IMR-90 (cell line): ENCODE data around the gene GTF2H1. TPM values are rescaled to one million over a fixed set of nuclear protein-coding genes. Genes with fewer than 3 reads are reported as not detected.

Experiments used
- ATAC-seq: fragments of 200-7000 bp; cut with Tn5 transposase; 2 replicates; pipeline ENCODE4 v1.9.1; 2020; ENCODE audit warnings: low read depth, mild to moderate bottlenecking, moderate library complexity
- BruUV-seq: library from RNA; stranded (reverse); fragments of 400-500 nt; replicated peaks from 2 replicates; lab custom pipeline; 2021; lab: Mats Ljungman, UMichigan
- CTCF ChIA-PET: fragments of 300-600 bp; formaldehyde crosslinking; extraction: SDS; loops from one replicate; lab custom pipeline; 2021; ENCODE audit warnings: antibody characterized with exemption; lab: Yijun Ruan, JAX
- POLR2A ChIA-PET: fragments of 300-600 bp; sonication (Branson Sonifier 250); formaldehyde crosslinking; loops from one replicate; lab custom pipeline; 2022; ENCODE audit warnings: antibody characterized with exemption; ENCODE audit not compliant: unreplicated experiment; lab: Charles Lee
- DNase-seq: peaks from one replicate; pipeline ENCODE4 v3.0.0; 2013
- H2AFZ ChIP-seq: replicated peaks from 2 replicates; pipeline ENCODE3; 2013; ENCODE audit warnings: low read length, mild to moderate bottlenecking; ENCODE audit not compliant: poor library complexity
- H2AK5ac ChIP-seq: 2 replicates; pipeline ENCODE4 v1.6.1; 2013; ENCODE audit warnings: low read depth, low read length, inconsistent platforms
- H2AK9ac ChIP-seq: replicated peaks from 2 replicates; pipeline ENCODE3; 2013; ENCODE audit warnings: mild to moderate bottlenecking, low read depth, low read length, moderate library complexity; ENCODE audit not compliant: poor library complexity
- H2BK120ac ChIP-seq: 2 replicates; pipeline ENCODE4 v1.6.1; 2013; ENCODE audit warnings: low read depth, low read length, inconsistent platforms
- H2BK15ac ChIP-seq: 3 replicates; pipeline ENCODE4 v1.6.1; 2013; ENCODE audit warnings: low read depth, low read length, inconsistent platforms
- H2BK20ac ChIP-seq: 2 replicates; pipeline ENCODE4 v1.6.1; 2013; ENCODE audit warnings: low read depth, mild to moderate bottlenecking, inconsistent platforms, low read length, moderate library complexity
- H2BK5ac ChIP-seq: 2 replicates; pipeline ENCODE4 v1.6.1; 2013; ENCODE audit warnings: mild to moderate bottlenecking, low read depth, low read length, inconsistent platforms; ENCODE audit not compliant: poor library complexity, severe bottlenecking
- H3K14ac ChIP-seq: replicated peaks from 2 replicates; pipeline ENCODE4 v1.6.1; 2013; ENCODE audit warnings: low read depth, low read length, inconsistent platforms
- H3K18ac ChIP-seq: 2 replicates; pipeline ENCODE4 v1.6.1; 2013; ENCODE audit warnings: low read depth, low read length, control low read depth
- H3K23ac ChIP-seq: 2 replicates; pipeline ENCODE4 v1.6.1; 2013; ENCODE audit warnings: low read depth, low read length, inconsistent platforms
- H3K27ac ChIP-seq: 2 replicates; pipeline ENCODE4 v1.5.1; 2013; ENCODE audit warnings: mild to moderate bottlenecking, control low read depth, low read length; ENCODE audit not compliant: insufficient read depth
- H3K27me3 ChIP-seq: 2 replicates; pipeline ENCODE4 v1.6.1; 2013; ENCODE audit warnings: low read length; ENCODE audit not compliant: control insufficient read depth, insufficient read depth
- H3K36me3 ChIP-seq: 2 replicates; pipeline ENCODE4 v1.6.1; 2013; ENCODE audit warnings: low read length, mixed read lengths; ENCODE audit not compliant: control insufficient read depth, insufficient read depth
- H3K4ac ChIP-seq: 2 replicates; pipeline ENCODE4 v1.6.1; 2013; ENCODE audit warnings: low read depth, low read length, inconsistent platforms
- H3K4me1 ChIP-seq: 2 replicates; pipeline ENCODE4 v1.6.1; 2013; ENCODE audit warnings: low read length, mixed read lengths; ENCODE audit not compliant: control insufficient read depth, insufficient read depth
- H3K4me2 ChIP-seq: 2 replicates; pipeline ENCODE4 v1.6.1; 2013; ENCODE audit warnings: low read depth, mild to moderate bottlenecking, control low read depth, low read length, moderate library complexity
- H3K4me3 ChIP-seq: 2 replicates; pipeline ENCODE4 v1.5.1; 2013; ENCODE audit warnings: low read depth, mild to moderate bottlenecking, control low read depth, low read length, moderate library complexity; ENCODE audit not compliant: insufficient read depth
- H3K56ac ChIP-seq: 2 replicates; pipeline ENCODE4 v1.6.1; 2013; ENCODE audit warnings: low read length, inconsistent platforms; ENCODE audit not compliant: insufficient read depth; ENCODE audit errors: extremely low read depth
- H3K79me1 ChIP-seq, 2 experiments: 2 replicates each; pipeline ENCODE4 v1.6.1; 2013; ENCODE audit warnings: low read length in 2 of 2, inconsistent platforms in 1 of 2, low read depth in 1 of 2
- H3K9ac ChIP-seq: 2 replicates; pipeline ENCODE4 v1.6.1; 2013; ENCODE audit warnings: low read depth, low read length, control low read depth
- H3K9me1 ChIP-seq: 2 replicates; pipeline ENCODE4 v1.6.1; 2013; ENCODE audit warnings: low read length, inconsistent platforms; ENCODE audit not compliant: insufficient read depth
- H3K9me3 ChIP-seq: 2 replicates; pipeline ENCODE4 v1.6.1; 2013; ENCODE audit warnings: low read length; ENCODE audit not compliant: control insufficient read depth, insufficient read depth
- H4K20me1 ChIP-seq: 2 replicates; pipeline ENCODE4 v1.6.1; 2013; ENCODE audit warnings: low read length, inconsistent platforms; ENCODE audit not compliant: insufficient read depth
- H4K5ac ChIP-seq: 2 replicates; pipeline ENCODE4 v1.6.1; 2013; ENCODE audit warnings: mild to moderate bottlenecking, low read depth, low read length, control low read depth
- H4K8ac ChIP-seq, 2 experiments: 2 replicates each; pipeline ENCODE4 v1.6.1; 2013; ENCODE audit warnings: low read depth in 2 of 2, low read length in 2 of 2, control low read depth in 1 of 2, inconsistent platforms in 1 of 2
- H4K91ac ChIP-seq: 2 replicates; pipeline ENCODE4 v1.6.1; 2013; ENCODE audit warnings: low read depth, low read length, inconsistent platforms; ENCODE audit not compliant: insufficient read depth
- MXI1 ChIP-seq: IDR thresholded peaks from 2 replicates; pipeline ENCODE4 v1.6.1; 2012; ENCODE audit warnings: low read depth, mild to moderate bottlenecking, low read length, moderate library complexity, borderline replicate concordance
- RCOR1 ChIP-seq: IDR thresholded peaks from 2 replicates; pipeline ENCODE4 v1.6.1; 2012; ENCODE audit warnings: mild to moderate bottlenecking, low read length, improper control_type of control experiment; ENCODE audit not compliant: insufficient replicate concordance
- RFX5 ChIP-seq: IDR thresholded peaks from 2 replicates; pipeline ENCODE4 v1.8.0; 2012; ENCODE audit warnings: low read depth, mild to moderate bottlenecking, low read length, moderate library complexity
- WGBS, 2 experiments: methylation state at CpG; one replicate each; pipeline versions ENCODE4 v1.1.5 to v1.1.7; 2013; ENCODE audit warnings: missing lambda C conversion rate in 2 of 2; ENCODE audit not compliant: insufficient read length in 1 of 2; ENCODE audit errors: extremely low coverage in 2 of 2; 5-methylcytosine and 5-hydroxymethylcytosine counted together
- dilution Hi-C: fragments of 300-500 bp; cut with HindIII; formaldehyde crosslinking; loops from one replicate; pipeline ENCODE4 v1.14.3; 2018; ENCODE audit warnings: low sequenced_read_pairs; ENCODE audit not compliant: unreplicated experiment
- in situ Hi-C: fragments of 300-500 bp; cut with MboI; formaldehyde crosslinking; loops from 3 replicates; pipeline ENCODE4 v1.14.3; 2019; ENCODE audit warnings: low sequenced_read_pairs, inconsistent platforms, mixed read lengths
- intact Hi-C: fragments of 100-400 bp; cut with micrococcal nuclease; formaldehyde crosslinking; loops from 2 replicates; pipeline ENCODE4 v1.10.0; 2022
- polyA plus RNA-seq, 3 experiments: library from polyadenylated mRNA; depleted of rRNA; stranded (reverse); fragments of >200 nt; gene quantifications; 2 replicates each; pipeline ENCODE4 v1.2.3, GENCODE V29; 2012; ENCODE audit warnings: low replicate concordance in 1 of 3
- total RNA-seq: library from RNA; depleted of rRNA; stranded (reverse); fragments of >200 nt; gene quantifications from 2 replicates; pipeline ENCODE4 v1.2.3, GENCODE V29; 2012

The GTF2H1 gene
- total and polyA plus RNA-seq, 2 of the 4 experiments (the other 2 are of a cell fraction) = 25.0 to 67.0 TPM

GRCh38 chr11:18288911-18289310, 33.5 kb upstream of the GTF2H1 start:
- no peak overlapping the region for H3K9ac ChIP-seq
- in situ Hi-C loops (no loop called here), dilution Hi-C loops (no loop called here), intact Hi-C loops (no loop called here)
- no peak overlapping the region for H3K4me3 ChIP-seq
- no TSS peak for BruUV-seq
- no peak overlapping the region for H3K14ac ChIP-seq
- no CpG with 5 or more reads among the region's 4 CpGs for WGBS, 2 experiments
- CTCF ChIA-PET = no interaction called here
- no peak overlapping the region for H3K4me2 ChIP-seq
- H2AK5ac ChIP-seq = no peak overlapping the region
- no peak overlapping the region for H3K27ac ChIP-seq
- H4K20me1 ChIP-seq = no peaks in the 10 kb centered on the region
- H3K36me3 ChIP-seq = peaks cover 23% of the 10 kb centered on the region
- no peak overlapping the region for H2BK5ac ChIP-seq
- H2AFZ ChIP-seq = no peak overlapping the region
- no peak overlapping the region for H3K4ac ChIP-seq
- no peak overlapping the region for H2AK9ac ChIP-seq
- H2BK20ac ChIP-seq = no peak overlapping the region
- H3K9me1 ChIP-seq = peaks cover 7% of the 10 kb centered on the region
- no peak overlapping the region for H3K56ac ChIP-seq
- POLR2A ChIA-PET = interaction anchor here (0.6 kb wide), 1 partner anchor 31 kb away, joined by 3 read pairs; no protein-coding TSS in a partner anchor
- DNase-seq (no peak), ATAC-seq (no peak)
- no peak for TF ChIP-seq MXI1
- no peak for TF ChIP-seq RCOR1
- no peak for TF ChIP-seq RFX5
- H3K18ac ChIP-seq = no peak overlapping the region
- no peak overlapping the region for H4K91ac ChIP-seq
- H3K79me1 ChIP-seq = no peaks in the 10 kb centered on the region
- no peak overlapping the region for H2BK15ac ChIP-seq
- no peaks in the 10 kb centered on the region for H3K27me3 ChIP-seq
- H3K4me1 ChIP-seq = no peaks in the 10 kb centered on the region
- H3K9me3 ChIP-seq = no peaks in the 10 kb centered on the region
- no peak overlapping the region for H2BK120ac ChIP-seq
- H4K5ac ChIP-seq = no peak overlapping the region
- H3K23ac ChIP-seq = no peak overlapping the region
- no peak overlapping the region for H4K8ac ChIP-seq
